ENCODE measurements around the gene ZNRF4.

GRCh38 chr19:5417495-5418436 is 37.5 kb upstream of the ZNRF4 start:
- TF ChIP-seq, protein P1, sequence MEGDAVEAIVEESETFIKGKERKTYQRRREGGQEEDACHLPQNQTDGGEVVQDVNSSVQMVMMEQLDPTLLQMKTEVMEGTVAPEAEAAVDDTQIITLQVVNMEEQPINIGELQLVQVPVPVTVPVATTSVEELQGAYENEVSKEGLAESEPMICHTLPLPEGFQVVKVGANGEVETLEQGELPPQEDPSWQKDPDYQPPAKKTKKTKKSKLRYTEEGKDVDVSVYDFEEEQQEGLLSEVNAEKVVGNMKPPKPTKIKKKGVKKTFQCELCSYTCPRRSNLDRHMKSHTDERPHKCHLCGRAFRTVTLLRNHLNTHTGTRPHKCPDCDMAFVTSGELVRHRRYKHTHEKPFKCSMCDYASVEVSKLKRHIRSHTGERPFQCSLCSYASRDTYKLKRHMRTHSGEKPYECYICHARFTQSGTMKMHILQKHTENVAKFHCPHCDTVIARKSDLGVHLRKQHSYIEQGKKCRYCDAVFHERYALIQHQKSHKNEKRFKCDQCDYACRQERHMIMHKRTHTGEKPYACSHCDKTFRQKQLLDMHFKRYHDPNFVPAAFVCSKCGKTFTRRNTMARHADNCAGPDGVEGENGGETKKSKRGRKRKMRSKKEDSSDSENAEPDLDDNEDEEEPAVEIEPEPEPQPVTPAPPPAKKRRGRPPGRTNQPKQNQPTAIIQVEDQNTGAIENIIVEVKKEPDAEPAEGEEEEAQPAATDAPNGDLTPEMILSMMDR (IDR thresholded peaks at IDR 0.05) = no peak
- TF ChIP-seq POLR2A (IDR thresholded peaks at IDR 0.05) (no peak), EP300 (IDR thresholded peaks at IDR 0.05) (no peak)

Measured in sigmoid colon (tissue), 4 donors.